ENCODE results near the gene HRCT1. TPM values are rescaled to one million over a fixed set of nuclear protein-coding genes. Genes with fewer than 3 reads are reported as not detected.

Gene HRCT1
- total RNA-seq, 1 donor from 2014 or later, result not detected

DNA sequence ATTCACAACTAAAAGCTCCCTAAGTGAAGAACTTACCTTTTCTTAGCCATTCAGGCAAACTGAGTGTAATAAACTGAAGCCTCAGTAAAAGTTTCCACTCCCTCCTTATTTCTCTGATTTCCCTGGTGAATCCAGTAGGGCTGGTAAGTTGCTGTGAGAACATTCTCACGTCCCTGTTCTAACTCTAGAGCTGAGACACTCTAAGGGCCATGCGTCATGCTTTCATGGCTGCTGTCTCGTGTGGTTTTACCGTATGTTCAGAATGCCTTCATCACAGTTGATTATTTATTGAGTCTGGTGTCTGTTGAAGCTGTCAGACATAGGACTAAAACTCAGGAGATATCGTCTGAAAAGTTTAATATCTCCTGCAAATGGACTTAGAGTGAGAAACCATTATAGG, 50.6 kb downstream of the HRCT1 start:
- no peaks in the 10 kb centered on the region for H3K9me3 Mint-ChIP-seq (ENCODE audit: low read depth)
- no peak overlapping the region for H3K27ac Mint-ChIP-seq
- TF ChIP-seq, protein P1, sequence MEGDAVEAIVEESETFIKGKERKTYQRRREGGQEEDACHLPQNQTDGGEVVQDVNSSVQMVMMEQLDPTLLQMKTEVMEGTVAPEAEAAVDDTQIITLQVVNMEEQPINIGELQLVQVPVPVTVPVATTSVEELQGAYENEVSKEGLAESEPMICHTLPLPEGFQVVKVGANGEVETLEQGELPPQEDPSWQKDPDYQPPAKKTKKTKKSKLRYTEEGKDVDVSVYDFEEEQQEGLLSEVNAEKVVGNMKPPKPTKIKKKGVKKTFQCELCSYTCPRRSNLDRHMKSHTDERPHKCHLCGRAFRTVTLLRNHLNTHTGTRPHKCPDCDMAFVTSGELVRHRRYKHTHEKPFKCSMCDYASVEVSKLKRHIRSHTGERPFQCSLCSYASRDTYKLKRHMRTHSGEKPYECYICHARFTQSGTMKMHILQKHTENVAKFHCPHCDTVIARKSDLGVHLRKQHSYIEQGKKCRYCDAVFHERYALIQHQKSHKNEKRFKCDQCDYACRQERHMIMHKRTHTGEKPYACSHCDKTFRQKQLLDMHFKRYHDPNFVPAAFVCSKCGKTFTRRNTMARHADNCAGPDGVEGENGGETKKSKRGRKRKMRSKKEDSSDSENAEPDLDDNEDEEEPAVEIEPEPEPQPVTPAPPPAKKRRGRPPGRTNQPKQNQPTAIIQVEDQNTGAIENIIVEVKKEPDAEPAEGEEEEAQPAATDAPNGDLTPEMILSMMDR (IDR thresholded peaks at IDR 0.05; ENCODE audit: unreplicated experiment), result no peak
- H3K4me3 Mint-ChIP-seq (ENCODE audit: low read depth), result no peak overlapping the region
- peaks cover 2% of the 10 kb centered on the region for H3K4me1 Mint-ChIP-seq (ENCODE audit: low read depth)
- H3K27me3 Mint-ChIP-seq, result peaks cover 60% of the 10 kb centered on the region
- H3K36me3 Mint-ChIP-seq (ENCODE audit: insufficient read depth), result no peaks in the 10 kb centered on the region
- DNase-seq (ENCODE audit: low spot score, unreplicated experiment), result no peak

Other genes with a start within 250 kb of the HRCT1 start
- 15,251 and 16,487 TPM in 2 replicates for gene RMRP, start 248.2 kb upstream of the HRCT1 start, total RNA-seq
- gene CCDC107, start 247.9 kb upstream of the HRCT1 start, total RNA-seq, result 17.2 and 18.8 TPM in 2 replicates
- 9.1 and 10.4 TPM in 2 replicates for gene ARHGEF39, start 241.0 kb upstream of the HRCT1 start, total RNA-seq
- gene CA9, start 232.3 kb upstream of the HRCT1 start, total RNA-seq, result 0.31 and 0.49 TPM in 2 replicates
- gene TPM2, start 216.3 kb upstream of the HRCT1 start, total RNA-seq, result 24.3 and 32.4 TPM in 2 replicates
- 136 and 141 TPM in 2 replicates for gene TLN1, start 174.0 kb upstream of the HRCT1 start, total RNA-seq
- gene CREB3, start 173.5 kb upstream of the HRCT1 start, total RNA-seq, result 31.5 and 33.2 TPM in 2 replicates
- gene GBA2, start 157.0 kb upstream of the HRCT1 start, total RNA-seq, result 130 and 138 TPM in 2 replicates
- gene RGP1, start 156.9 kb upstream of the HRCT1 start, total RNA-seq, result 37.8 and 40.0 TPM in 2 replicates
- gene MSMP, start 151.9 kb upstream of the HRCT1 start, total RNA-seq, result not detected in 2 replicates
- 17.0 and 23.4 TPM in 2 replicates for gene NPR2, start 114.6 kb upstream of the HRCT1 start, total RNA-seq
- gene SPAG8, start 93.9 kb upstream of the HRCT1 start, total RNA-seq, result 2.9 and 3.2 TPM in 2 replicates
- 37.7 and 41.5 TPM in 2 replicates for gene HINT2, start 91.2 kb upstream of the HRCT1 start, total RNA-seq
- gene FAM221B, start 77.5 kb upstream of the HRCT1 start, total RNA-seq, result not detected in 2 replicates
- 24.1 and 25.4 TPM in 2 replicates for gene TMEM8B, start 77.0 kb upstream of the HRCT1 start, total RNA-seq
- not detected in 2 replicates for gene OR13J1, start 35.8 kb upstream of the HRCT1 start, total RNA-seq
- gene SPAAR, start 3.3 kb downstream of the HRCT1 start, total RNA-seq, result not detected in 2 replicates
- not detected in 2 replicates for gene OR2S2, start 52.0 kb downstream of the HRCT1 start, total RNA-seq
- 6.9 and 7.1 TPM in 2 replicates for gene RECK, start 130.7 kb downstream of the HRCT1 start, total RNA-seq
- gene GLIPR2, start 230.5 kb downstream of the HRCT1 start, total RNA-seq, result 7.3 TPM in 2 replicates